LNCaP clone FGC (cell line): ENCODE measurements around the gene SLC25A31.

Experiments used
- DNase-seq: peaks from one replicate; pipeline ENCODE4 v3.0.0-alpha.2; 2011; ENCODE audit warnings: low read depth
- H3K4me3 ChIP-seq: 2 replicates; pipeline ENCODE4 v1.5.1; 2011; ENCODE audit warnings: mild to moderate bottlenecking, low read depth, low read length, control low read depth
- CTCF ChIP-seq: IDR thresholded peaks from 2 replicates; pipeline ENCODE4 v1.5.1; 2012; ENCODE audit warnings: mild to moderate bottlenecking; ENCODE audit not compliant: control insufficient read depth, insufficient read depth; ENCODE audit errors: extremely low read depth

Gene SLC25A31

GRCh38 chr4:127799711-127800110 is 69.5 kb downstream of the SLC25A31 start:
- no peak overlapping the region for H3K4me3 ChIP-seq
- no peak for TF ChIP-seq CTCF
- no peak for DNase-seq

- DNase-seq: no peak
- no peak overlapping the region for H3K4me3 ChIP-seq
- TF ChIP-seq CTCF: peak; percentile 28; the same call in 1 of the 2 replicates
Observed at GRCh38 chr4:127809173-127809800, 79.1 kb downstream of the SLC25A31 start.

GRCh38 chr4:127810551-127810950 is 80.4 kb downstream of the SLC25A31 start:
- DNase-seq: no peak
- H3K4me3 ChIP-seq: no peak overlapping the region
- TF ChIP-seq CTCF: no peak

GRCh38 chr4:127822430-127822829 is 92.2 kb downstream of the SLC25A31 start:
- DNase-seq: no peak
- no peak for TF ChIP-seq CTCF
- H3K4me3 ChIP-seq: no peak overlapping the region
